Measurements from ENCODE around the gene COL8A2. TPM values are rescaled to one million over a fixed set of nuclear protein-coding genes. Genes with fewer than 3 reads are reported as not detected.

The COL8A2 gene
- total RNA-seq, 1 experiment from 2014 or later, result 1.4 TPM

DNA sequence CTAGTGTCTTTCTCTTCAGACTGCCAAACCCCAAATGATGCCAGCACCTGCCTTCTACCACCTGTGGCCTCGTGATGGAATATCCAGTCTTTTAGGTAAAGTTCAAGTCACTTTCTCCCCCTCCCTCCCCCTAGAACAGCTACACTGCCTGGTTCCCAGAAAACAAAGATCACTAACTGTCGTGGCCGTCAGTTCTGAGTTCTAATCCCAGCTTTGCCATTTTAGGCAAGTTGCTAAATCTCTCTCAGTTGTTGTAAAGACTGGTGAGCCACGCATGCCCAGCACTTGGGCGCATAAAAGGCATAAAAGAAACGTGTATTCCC is 24.9 kb upstream of the COL8A2 start:
- H3K9me3 ChIP-seq, result no peaks in the 10 kb centered on the region

GRCh38 chr1:36149237-36149972 is 24.4 kb upstream of the COL8A2 start, which contains the start of gene TRAPPC3:
Gene TRAPPC3, minus strand, starts transcription at chr1:36149486. Its CDS starts 108 bp downstream, at chr1:36149378.
- no peaks in the 10 kb centered on the region for H3K9me3 ChIP-seq
- peak within 1 kb of the TSS; percentile 90 for H3K4me3 ChIP-seq
- peak; percentile 100 for DNase-seq
- peaks cover 24% of the 10 kb centered on the region for H3K36me3 ChIP-seq
- no peaks in the 10 kb centered on the region for H3K27me3 ChIP-seq

More for the DNA sequence above, 24.9 kb upstream of the COL8A2 start:
- Histone ChIP-seq H3K27me3 (no peaks in the 10 kb centered on the region), H3K36me3 (peaks cover 24% of the 10 kb centered on the region), H3K4me3 (peak overlapping the region; percentile 11; the same call in 1 of the 2 replicates)
- no peak for DNase-seq

DNA sequence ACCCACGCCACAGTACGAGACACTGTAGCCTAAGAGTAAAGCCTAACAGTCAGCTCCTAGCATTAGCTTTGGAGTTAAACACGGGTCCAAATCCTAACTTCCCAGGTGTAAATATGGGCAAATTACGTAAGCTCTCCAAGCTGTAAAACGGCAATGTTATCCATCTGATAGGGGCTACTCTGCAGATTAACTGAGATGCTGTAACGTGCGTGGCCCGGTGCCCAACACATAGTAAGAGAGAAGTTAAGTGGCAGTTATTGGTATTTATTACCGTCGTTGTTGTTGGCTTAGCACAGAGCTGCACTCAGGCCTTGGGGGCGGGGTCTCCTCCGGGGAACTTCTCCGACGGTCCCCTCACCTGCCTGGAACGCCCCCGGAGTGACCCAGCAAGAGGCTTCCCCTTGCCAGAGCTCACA is 23.8 kb upstream of the COL8A2 start:
- H3K36me3 ChIP-seq, result peaks cover 24% of the 10 kb centered on the region
- peak overlapping the region; percentile 90 for H3K4me3 ChIP-seq
- DNase-seq, result no peak
- no peaks in the 10 kb centered on the region for H3K9me3 ChIP-seq
- H3K27me3 ChIP-seq, result no peaks in the 10 kb centered on the region

- Histone ChIP-seq H3K27me3 (no peaks in the 10 kb centered on the region), H3K36me3 (peaks cover 42% of the 10 kb centered on the region), H3K4me3 (no peak overlapping the region), H3K9me3 (no peaks in the 10 kb centered on the region)
- no peak for DNase-seq
These were observed 19.4 kb upstream of the COL8A2 start for GRCh38 chr1:36144413-36144812.

DNA sequence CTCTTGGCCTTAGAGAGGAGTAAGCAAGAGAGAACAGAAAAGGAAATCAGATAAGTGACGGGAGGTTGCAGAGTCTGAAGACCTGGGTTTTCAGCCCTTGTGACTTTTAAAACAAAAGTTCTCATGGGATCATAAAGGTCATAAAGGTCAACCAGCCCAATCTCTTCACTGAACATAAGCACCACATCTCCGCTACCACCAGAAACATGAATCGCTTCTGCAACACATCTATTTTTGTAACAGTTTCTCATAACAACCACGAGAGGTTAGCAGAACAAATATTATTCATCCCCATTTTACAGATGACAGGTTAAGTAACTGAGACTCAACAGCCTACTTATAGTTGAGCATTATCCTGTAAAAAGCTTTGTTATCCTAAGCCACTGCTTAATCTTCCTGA is 18.4 kb upstream of the COL8A2 start:
- Histone ChIP-seq H3K27me3 (no peaks in the 10 kb centered on the region), H3K9me3 (no peaks in the 10 kb centered on the region), H3K4me3 (no peak overlapping the region), H3K36me3 (peaks cover 45% of the 10 kb centered on the region)
- DNase-seq, result no peak

DNA sequence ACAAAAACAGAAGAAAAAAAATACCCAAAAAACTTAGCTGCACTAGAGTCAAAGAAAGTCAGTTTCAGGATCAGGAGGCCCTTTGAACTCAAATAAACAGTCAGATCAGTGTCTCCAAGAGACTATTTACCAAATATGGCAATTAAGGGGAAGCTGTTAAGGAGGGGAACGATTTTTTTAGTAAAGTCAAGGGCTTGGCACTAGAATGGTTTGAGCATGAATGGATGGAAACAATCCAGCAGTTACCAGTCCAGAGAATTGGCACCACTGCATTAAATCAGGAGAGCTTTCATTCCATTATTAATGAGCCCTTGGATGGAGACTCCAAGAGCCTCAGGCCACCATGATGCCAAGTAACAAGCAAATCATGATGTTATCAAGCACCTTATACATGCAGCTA is 17.1 kb upstream of the COL8A2 start:
- H3K27me3 ChIP-seq, result no peaks in the 10 kb centered on the region
- H3K9me3 ChIP-seq, result no peaks in the 10 kb centered on the region
- peaks cover 47% of the 10 kb centered on the region for H3K36me3 ChIP-seq

GRCh38 chr1:36139521-36139920 is 14.5 kb upstream of the COL8A2 start:
- H3K9me3 ChIP-seq, result no peaks in the 10 kb centered on the region
- peaks cover 58% of the 10 kb centered on the region for H3K36me3 ChIP-seq
- no peak overlapping the region for H3K4me3 ChIP-seq
- no peak for DNase-seq
- no peaks in the 10 kb centered on the region for H3K27me3 ChIP-seq

More for the DNA sequence above, 17.1 kb upstream of the COL8A2 start:
- DNase-seq, result no peak
- H3K4me3 ChIP-seq, result no peak overlapping the region

GRCh38 chr1:36137776-36138175 is 12.8 kb upstream of the COL8A2 start:
- H3K36me3 ChIP-seq, result peaks cover 53% of the 10 kb centered on the region

DNA sequence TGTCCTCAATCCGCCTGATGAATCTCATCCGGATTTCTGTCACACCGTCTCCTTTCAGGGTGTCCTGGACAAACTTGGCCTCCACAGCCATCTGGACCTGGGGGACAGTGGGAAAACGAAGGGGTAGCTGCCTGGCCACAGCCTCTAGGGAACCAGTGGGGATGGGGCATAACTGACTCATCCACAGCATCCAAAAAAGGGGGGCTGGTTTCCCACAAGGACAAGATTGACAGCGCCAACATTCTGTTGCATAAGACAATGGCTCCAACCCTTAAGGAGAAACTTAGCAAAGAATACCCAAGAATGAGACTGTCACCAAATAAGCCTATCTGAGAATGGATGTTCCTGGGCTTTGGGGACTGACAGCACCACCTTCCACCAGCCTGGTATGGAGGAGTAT is 12.2 kb upstream of the COL8A2 start:
- H3K36me3 ChIP-seq, result peaks cover 53% of the 10 kb centered on the region
- H3K9me3 ChIP-seq, result no peaks in the 10 kb centered on the region
- no peak overlapping the region for H3K4me3 ChIP-seq
- no peak for DNase-seq
- H3K27me3 ChIP-seq, result no peaks in the 10 kb centered on the region

More at GRCh38 chr1:36137776-36138175, 12.8 kb upstream of the COL8A2 start:
- DNase-seq, result no peak
- Histone ChIP-seq H3K9me3 (no peaks in the 10 kb centered on the region), H3K27me3 (no peaks in the 10 kb centered on the region), H3K4me3 (no peak overlapping the region)

GRCh38 chr1:36136535-36136934 is 11.5 kb upstream of the COL8A2 start:
- no peak overlapping the region for H3K4me3 ChIP-seq
- H3K9me3 ChIP-seq, result no peaks in the 10 kb centered on the region
- peaks cover 53% of the 10 kb centered on the region for H3K36me3 ChIP-seq
- H3K27me3 ChIP-seq, result no peaks in the 10 kb centered on the region
- DNase-seq, result peak; percentile 91

GRCh38 chr1:36135796-36136195 is 10.8 kb upstream of the COL8A2 start:
- Histone ChIP-seq H3K36me3 (peaks cover 51% of the 10 kb centered on the region), H3K9me3 (no peaks in the 10 kb centered on the region), H3K27me3 (no peaks in the 10 kb centered on the region), H3K4me3 (no peak overlapping the region)
- DNase-seq, result no peak

DNA sequence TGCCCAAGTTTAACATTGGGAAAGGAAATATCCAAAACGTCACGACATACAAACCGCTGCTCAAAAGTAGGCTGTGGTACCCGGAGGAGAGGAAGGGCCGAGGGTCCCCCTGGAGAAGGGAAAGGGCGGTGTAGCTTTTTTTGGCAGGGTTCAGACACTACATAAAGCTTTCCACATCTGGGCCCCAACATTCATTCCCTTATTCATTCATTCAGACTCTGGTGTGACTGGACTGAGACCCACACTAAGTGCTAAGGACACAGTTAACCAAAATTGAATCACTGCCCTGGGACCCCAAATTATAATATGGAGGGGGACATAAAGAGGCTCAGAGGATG is 10.3 kb upstream of the COL8A2 start:
- Histone ChIP-seq H3K36me3 (peaks cover 49% of the 10 kb centered on the region), H3K27me3 (no peaks in the 10 kb centered on the region), H3K4me3 (no peak overlapping the region), H3K9me3 (no peaks in the 10 kb centered on the region)
- DNase-seq, result no peak

- Histone ChIP-seq H3K4me3 (no peak overlapping the region), H3K9me3 (no peaks in the 10 kb centered on the region), H3K27me3 (no peaks in the 10 kb centered on the region), H3K36me3 (peaks cover 43% of the 10 kb centered on the region)
- peak; percentile 57 for DNase-seq
These were observed 9.7 kb upstream of the COL8A2 start for GRCh38 chr1:36134505-36135329.

DNA sequence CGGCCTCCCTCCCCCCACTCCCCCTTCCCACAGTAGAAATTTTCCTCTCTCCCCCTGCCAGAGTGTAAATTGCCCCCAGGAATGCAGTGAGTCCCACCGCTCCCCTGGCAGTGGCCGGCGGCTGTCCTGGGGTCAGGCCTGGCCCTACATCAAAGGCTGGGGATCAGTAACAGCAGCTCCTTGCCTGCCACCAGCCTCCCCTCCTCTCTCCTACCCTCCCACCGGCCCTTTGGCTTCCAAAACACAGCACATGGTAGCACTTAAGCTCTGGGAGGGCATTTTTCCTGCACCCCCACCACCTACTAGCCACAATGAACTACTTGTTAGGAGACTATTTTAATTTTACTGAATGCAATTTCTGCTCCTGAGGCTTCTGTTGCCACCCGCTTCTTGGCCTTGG is 9.0 kb upstream of the COL8A2 start:
- no peaks in the 10 kb centered on the region for H3K27me3 ChIP-seq
- no peak overlapping the region for H3K4me3 ChIP-seq
- H3K9me3 ChIP-seq, result no peaks in the 10 kb centered on the region
- DNase-seq, result no peak
- peaks cover 36% of the 10 kb centered on the region for H3K36me3 ChIP-seq

- Histone ChIP-seq H3K36me3 (peaks cover 34% of the 10 kb centered on the region), H3K27me3 (no peaks in the 10 kb centered on the region), H3K9me3 (no peaks in the 10 kb centered on the region), H3K4me3 (no peak overlapping the region)
- DNase-seq, result peak; percentile 97
These were observed 8.5 kb upstream of the COL8A2 start for GRCh38 chr1:36133484-36133883.

DNA sequence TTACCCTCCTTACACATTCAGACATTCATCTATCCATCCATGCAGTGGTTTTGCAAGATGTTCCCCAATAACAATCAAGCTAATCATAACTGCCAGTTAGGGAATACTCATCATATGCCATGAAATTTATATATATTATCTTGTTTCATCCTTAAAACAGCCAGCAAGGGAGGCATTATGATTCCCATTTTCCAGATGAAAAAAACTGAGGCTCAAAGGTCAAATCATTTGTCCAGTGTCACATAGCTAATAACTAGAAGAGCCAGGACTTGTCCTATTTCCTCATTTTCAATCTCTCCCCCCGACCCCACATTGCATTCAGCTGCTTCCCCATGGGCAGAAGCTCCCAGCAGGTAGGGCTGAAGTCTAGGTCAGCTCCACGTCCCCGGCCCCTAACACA is 7.0 kb upstream of the COL8A2 start:
- no peak for DNase-seq
- Histone ChIP-seq H3K4me3 (no peak overlapping the region), H3K9me3 (no peaks in the 10 kb centered on the region)

DNA sequence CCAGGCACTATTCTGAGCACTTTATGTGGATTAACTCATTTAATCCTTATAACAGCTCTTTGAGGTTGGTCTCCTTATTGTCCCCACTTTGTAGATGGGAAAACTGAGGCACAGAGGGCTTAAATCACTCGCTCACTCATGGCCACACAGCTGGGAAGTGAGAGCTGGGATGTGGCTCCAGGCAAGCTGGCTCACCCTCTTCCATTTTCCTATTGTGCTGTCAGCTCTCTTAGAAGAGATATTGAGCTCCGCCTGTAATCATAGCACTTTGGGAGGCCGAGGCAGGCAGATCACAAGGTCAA is 3.8 kb upstream of the COL8A2 start:
- Histone ChIP-seq H3K36me3 (no peaks in the 10 kb centered on the region), H3K4me3 (no peak overlapping the region), H3K27me3 (no peaks in the 10 kb centered on the region), H3K9me3 (no peaks in the 10 kb centered on the region)
- no peak for DNase-seq

More for the DNA sequence above, 7.0 kb upstream of the COL8A2 start:
- Histone ChIP-seq H3K27me3 (no peaks in the 10 kb centered on the region), H3K36me3 (peaks cover 20% of the 10 kb centered on the region)

Data from MG63 (cell line).